Measurements from ENCODE around the gene CCIN. TPM values are rescaled to one million over a fixed set of nuclear protein-coding genes. Genes with fewer than 3 reads are reported as not detected.

CCIN gene
- total and polyA plus RNA-seq, 2 of the 13 experiments (the other 11 are each of a cell fraction or from before 2014, with no cell fraction given): not detected

DNA sequence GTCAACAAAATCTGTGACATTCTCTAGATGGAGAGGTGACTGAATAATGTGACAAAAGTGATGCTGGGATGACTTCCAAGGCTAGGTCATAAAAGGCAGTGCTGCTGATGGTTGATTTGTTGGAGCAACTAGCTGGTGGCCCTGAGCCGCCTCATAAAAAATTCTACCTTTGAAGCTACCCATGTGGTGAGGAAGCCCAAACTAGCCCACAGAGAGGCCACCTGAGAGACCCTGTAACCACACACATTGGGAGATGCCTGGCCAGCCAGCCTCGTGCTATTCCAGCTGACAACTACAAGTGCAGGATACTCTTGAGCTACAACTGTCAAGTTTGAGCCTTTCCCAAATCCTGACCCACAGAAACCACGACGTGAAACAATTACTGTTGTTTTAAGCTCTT is 44.2 kb downstream of the CCIN start:
- no TSS peak for BruUV-seq (replicated peaks)
- WGBS (ENCODE audit: low lambda C conversion rate): 94% methylated on average over 4 of the region's 4 CpGs
- ATAC-seq (no peak), FAIRE-seq (no peak), DNase-seq (ENCODE audit: low spot score) (no peak)
- POLR2A ChIA-PET: interaction anchor here (1.7 kb wide), 1 partner anchor 23 kb away, joined by 6 read pairs; the partner anchor contains the start of gene CLTA
- H3K9me3 ChIP-seq (ENCODE audit: low read length): no peaks in the 10 kb centered on the region
- H3K9ac ChIP-seq (ENCODE audit: insufficient read depth, low read depth, low read length): no peak overlapping the region
- H2AFZ ChIP-seq (ENCODE audit: low read length): no peak overlapping the region
- no peaks in the 10 kb centered on the region for H3K27me3 ChIP-seq (ENCODE audit: control insufficient read depth in 1 of 2, insufficient read depth in 2 of 2, low read length in 2 of 2)
- H4K20me1 ChIP-seq (ENCODE audit: insufficient read depth, low read length): no peaks in the 10 kb centered on the region
- H3K36me3 ChIP-seq (replicated peaks in 1 of 2; ENCODE audit: control insufficient read depth in 1 of 2, insufficient read depth in 2 of 2, low read length in 2 of 2): peaks cover 27 to 82% of the 10 kb centered on the region in 2 experiments
- in situ Hi-C loops (cut with HindIII; ENCODE audit: extremely low pct_ligation_motif_present, low pct_unique_long_range_greater_than_20kb) (no loop called here), intact Hi-C loops (cut with micrococcal nuclease; ENCODE audit: unreplicated experiment) (no loop called here)
- H3K79me2 ChIP-seq (ENCODE audit: insufficient read depth, low read length): peaks cover 16% of the 10 kb centered on the region
- no peak overlapping the region for H3K4me3 ChIP-seq (replicated peaks in 1 of 3; ENCODE audit: insufficient read depth in 1 of 3, low read depth in 2 of 3, low read length in 3 of 3)
- no peak overlapping the region for H3K4me2 ChIP-seq (ENCODE audit: low read depth, low read length)
- CTCF ChIA-PET (ENCODE audit: low intra/inter-chr PET ratio, low total read pairs): no interaction called here
- H3K4me1 ChIP-seq (ENCODE audit: insufficient read depth, low read length): peaks cover 12% of the 10 kb centered on the region
- TF ChIP-seq BRCA1 (CRISPR knock-in tag; IDR thresholded peaks at IDR 0.05) (no peak), RBM22 (optimal IDR thresholded peaks at IDR 0.05; ENCODE audit: low read length) (peak; percentile 72), PAF1 (CRISPR knock-in tag; IDR thresholded peaks at IDR 0.05) (0 out of 2 replicates have a peak, but pooled peaks have one; percentile 6)
- no peak overlapping the region for H3K27ac ChIP-seq (ENCODE audit: extremely low read length, insufficient read depth, low read length)

DNA sequence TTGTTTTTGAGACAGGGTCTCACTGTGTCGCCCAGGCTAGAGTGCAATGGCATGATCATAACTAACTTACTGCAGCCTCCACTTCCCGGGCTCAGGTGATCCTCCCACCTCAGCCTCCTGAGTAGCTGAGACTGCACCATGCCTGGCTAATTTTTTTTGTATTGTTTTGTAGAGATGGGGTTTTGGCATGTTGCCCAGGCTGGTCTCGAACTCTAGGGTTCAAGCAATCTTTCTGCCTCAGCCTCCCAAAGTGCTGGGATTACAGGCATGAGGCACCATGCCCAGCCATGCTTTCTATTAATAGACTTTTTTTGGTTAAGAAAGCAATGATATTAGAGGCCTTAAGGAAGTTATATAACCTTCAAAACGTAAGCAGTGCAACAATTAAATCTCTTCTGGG is 44.8 kb downstream of the CCIN start:
- ATAC-seq: no peak
- no peaks in the 10 kb centered on the region for H3K9me3 ChIP-seq (ENCODE audit: low read length)
- TF ChIP-seq, protein P1, sequence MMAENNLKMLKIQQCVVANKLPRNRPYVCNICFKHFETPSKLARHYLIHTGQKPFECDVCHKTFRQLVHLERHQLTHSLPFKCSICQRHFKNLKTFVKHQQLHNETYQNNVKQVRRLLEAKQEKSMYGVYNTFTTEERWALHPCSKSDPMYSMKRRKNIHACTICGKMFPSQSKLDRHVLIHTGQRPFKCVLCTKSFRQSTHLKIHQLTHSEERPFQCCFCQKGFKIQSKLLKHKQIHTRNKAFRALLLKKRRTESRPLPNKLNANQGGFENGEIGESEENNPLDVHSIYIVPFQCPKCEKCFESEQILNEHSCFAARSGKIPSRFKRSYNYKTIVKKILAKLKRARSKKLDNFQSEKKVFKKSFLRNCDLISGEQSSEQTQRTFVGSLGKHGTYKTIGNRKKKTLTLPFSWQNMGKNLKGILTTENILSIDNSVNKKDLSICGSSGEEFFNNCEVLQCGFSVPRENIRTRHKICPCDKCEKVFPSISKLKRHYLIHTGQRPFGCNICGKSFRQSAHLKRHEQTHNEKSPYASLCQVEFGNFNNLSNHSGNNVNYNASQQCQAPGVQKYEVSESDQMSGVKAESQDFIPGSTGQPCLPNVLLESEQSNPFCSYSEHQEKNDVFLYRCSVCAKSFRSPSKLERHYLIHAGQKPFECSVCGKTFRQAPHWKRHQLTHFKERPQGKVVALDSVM (CRISPR knock-in tag; IDR thresholded peaks at IDR 0.05): peak; percentile 90
- no peak for TF ChIP-seq ZZZ3 (CRISPR knock-in tag; IDR thresholded peaks at IDR 0.05; ENCODE audit: borderline replicate concordance)
- TF ChIP-seq HDAC2 (CRISPR knock-in tag; IDR thresholded peaks at IDR 0.05): no peak
- no peak overlapping the region for H3K4me3 ChIP-seq (replicated peaks in 1 of 3; ENCODE audit: insufficient read depth in 1 of 3, low read depth in 2 of 3, low read length in 3 of 3)
- in situ Hi-C loops (cut with HindIII; ENCODE audit: extremely low pct_ligation_motif_present, low pct_unique_long_range_greater_than_20kb): no loop called here
- BruUV-seq (replicated peaks): no TSS peak
- H3K9ac ChIP-seq (ENCODE audit: insufficient read depth, low read depth, low read length): no peak overlapping the region
- no peak overlapping the region for H2AFZ ChIP-seq (ENCODE audit: low read length)
- H3K27me3 ChIP-seq (ENCODE audit: control insufficient read depth in 1 of 2, insufficient read depth in 2 of 2, low read length in 2 of 2): no peaks in the 10 kb centered on the region
- no peak for DNase-seq (ENCODE audit: low spot score)
- ChIA-PET CTCF (ENCODE audit: low intra/inter-chr PET ratio, low total read pairs) (no interaction called here), POLR2A (interaction anchor here (1.7 kb wide), 1 partner anchor 24 kb away, joined by 6 read pairs; the partner anchor contains the start of gene CLTA)
- no peak for FAIRE-seq
- H3K4me2 ChIP-seq (ENCODE audit: low read depth, low read length): no peak overlapping the region
- peaks cover 6% of the 10 kb centered on the region for H3K4me1 ChIP-seq (ENCODE audit: insufficient read depth, low read length)
- H4K20me1 ChIP-seq (ENCODE audit: insufficient read depth, low read length): no peaks in the 10 kb centered on the region
- intact Hi-C loops (cut with micrococcal nuclease; ENCODE audit: unreplicated experiment): no loop called here
- WGBS (ENCODE audit: low lambda C conversion rate): 97% methylated on average over 4 of the region's 4 CpGs
- no peak overlapping the region for H3K27ac ChIP-seq (ENCODE audit: extremely low read length, insufficient read depth, low read length)
- peaks cover 10% of the 10 kb centered on the region for H3K79me2 ChIP-seq (ENCODE audit: insufficient read depth, low read length)
- peaks cover 27 to 82% of the 10 kb centered on the region in 2 experiments for H3K36me3 ChIP-seq (replicated peaks in 1 of 2; ENCODE audit: control insufficient read depth in 1 of 2, insufficient read depth in 2 of 2, low read length in 2 of 2)

Data from HepG2 (cell line).